ENCODE results near the gene CLIC3. TPM values are rescaled to one million over a fixed set of nuclear protein-coding genes. Genes with fewer than 3 reads are reported as not detected.
"Not testable (repeated sequence)": the region's sequence is repeated elsewhere in the genome, so short reads cannot be mapped to it uniquely, and the experiment has no call there.

CLIC3 gene, protein sequence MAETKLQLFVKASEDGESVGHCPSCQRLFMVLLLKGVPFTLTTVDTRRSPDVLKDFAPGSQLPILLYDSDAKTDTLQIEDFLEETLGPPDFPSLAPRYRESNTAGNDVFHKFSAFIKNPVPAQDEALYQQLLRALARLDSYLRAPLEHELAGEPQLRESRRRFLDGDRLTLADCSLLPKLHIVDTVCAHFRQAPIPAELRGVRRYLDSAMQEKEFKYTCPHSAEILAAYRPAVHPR
- polyA plus RNA-seq (ENCODE audit: insufficient read length in 10 of 10) = 1 to 10 TPM in 2 of 10 donors, under 1 TPM in 6, not detected in 2; 0.28 to 4.7 (median 0.54) TPM
- long read RNA-seq, donor 1, partial matches to known transcripts = 0 of 1 reads
- long read RNA-seq, donor 1, other reads (novel, unspliced or antisense) = 0 of 1 reads
- long read RNA-seq, donor 2 = 0 reads
- long read RNA-seq, donor 3 = 0 reads
- long read RNA-seq, donor 4, partial matches to known transcripts = 0 of 2 reads
- long read RNA-seq, donor 4, other reads (novel, unspliced or antisense) = 0 of 2 reads
- long read RNA-seq, donor 5 = 0 reads
- long read RNA-seq, donor 6 = 0 reads
- long read RNA-seq, donor 7 = 0 reads
- long read RNA-seq, donor 8, partial matches to known transcripts = 0 of 2 reads
- long read RNA-seq, donor 8, other reads (novel, unspliced or antisense) = 0 of 2 reads
- long read RNA-seq, donor 9 = 0 reads

DNA sequence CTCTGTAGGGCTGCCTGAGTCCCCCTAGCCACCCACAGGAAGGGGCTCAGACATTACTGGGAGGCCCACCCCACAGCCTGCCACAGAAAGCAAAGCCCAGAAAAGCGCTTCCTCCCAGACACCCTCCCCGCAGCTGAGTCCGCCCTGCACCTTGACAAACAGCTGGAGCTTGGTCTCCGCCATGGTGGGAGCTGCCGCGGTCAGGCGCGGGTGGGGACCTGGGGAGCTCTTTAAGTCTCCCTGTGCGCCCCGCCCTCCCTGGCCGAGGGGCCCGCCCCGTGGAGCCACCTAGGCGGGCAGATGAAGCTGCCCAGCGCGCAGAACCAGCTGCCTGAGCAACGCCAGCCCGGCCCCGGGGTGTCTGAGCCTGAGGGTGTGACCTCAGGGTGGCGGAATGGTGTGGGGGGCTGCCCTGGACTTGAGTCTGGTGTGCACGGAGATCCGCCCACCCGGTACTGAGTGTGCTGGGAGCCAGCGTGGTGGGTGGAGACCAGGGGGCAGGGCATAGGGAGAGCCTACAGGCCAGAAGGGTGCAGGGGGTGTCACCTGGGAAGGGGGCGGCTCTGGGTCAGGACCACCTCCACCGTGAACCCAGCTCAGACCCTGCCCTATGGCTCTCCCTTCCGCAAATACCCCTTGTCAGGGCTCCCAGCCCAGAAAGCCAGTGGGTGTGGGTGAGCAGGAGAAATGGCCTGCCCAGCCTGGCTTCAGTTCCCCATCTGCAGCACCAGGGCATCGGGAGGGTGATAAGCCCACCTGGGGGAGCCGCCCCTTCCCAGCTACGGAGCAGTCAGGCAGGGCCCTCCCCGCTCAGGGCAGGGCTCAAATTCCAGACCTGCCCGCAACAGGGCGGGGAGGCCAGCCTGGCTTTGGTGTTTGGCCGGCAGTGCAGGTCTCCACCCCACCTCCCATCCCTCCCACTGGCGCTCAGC is at the start of gene CLIC3:
Gene CLIC3, minus strand, starts transcription at position 208 of the 932 bp plus-strand sequence. Its CDS starts 25 bp downstream, at position 183.
- DNase-seq = peak in 1 of 3 donors; percentile 58

DNA sequence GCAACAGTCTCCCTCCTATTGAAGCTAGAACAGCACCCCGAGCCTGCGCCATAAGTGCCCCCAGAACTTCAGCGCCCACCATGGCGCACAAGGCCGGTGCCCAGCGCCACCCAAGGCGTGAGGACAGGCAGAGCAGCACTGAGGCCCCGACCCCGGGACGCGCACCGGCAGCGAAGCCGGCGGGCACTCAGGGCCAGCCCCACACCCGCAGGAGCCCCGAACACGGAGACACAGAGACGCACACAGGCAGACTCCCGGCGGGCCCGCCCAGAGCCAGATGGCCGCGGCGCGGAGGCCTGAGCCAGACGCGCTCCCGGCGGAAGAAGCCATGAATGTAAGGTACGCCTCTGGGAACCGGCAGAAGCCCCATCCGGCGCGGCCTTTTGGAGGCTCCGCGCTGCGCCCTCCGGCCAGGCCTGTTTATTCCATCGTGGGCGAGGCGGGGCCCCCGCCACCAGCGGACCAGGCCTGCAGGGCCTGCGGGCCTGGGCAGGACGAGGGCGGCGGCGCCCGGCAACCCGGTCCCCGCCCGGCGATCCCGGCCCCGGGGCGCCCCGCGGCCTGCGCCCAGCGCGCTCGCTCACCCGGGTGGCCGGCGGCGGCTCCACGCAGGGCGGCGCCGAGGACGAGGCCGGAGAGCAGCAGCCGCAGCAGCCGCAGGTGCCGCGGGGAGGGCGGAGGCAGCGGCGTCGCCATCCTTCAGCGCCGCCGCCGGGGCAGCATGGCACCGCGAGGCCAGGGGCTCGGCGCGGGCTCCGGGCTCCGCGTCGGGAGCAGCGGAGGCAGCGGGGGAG is 49.1 kb upstream of the CLIC3 start:
- DNase-seq = peak in 1 of 3 donors; percentile 74

DNA sequence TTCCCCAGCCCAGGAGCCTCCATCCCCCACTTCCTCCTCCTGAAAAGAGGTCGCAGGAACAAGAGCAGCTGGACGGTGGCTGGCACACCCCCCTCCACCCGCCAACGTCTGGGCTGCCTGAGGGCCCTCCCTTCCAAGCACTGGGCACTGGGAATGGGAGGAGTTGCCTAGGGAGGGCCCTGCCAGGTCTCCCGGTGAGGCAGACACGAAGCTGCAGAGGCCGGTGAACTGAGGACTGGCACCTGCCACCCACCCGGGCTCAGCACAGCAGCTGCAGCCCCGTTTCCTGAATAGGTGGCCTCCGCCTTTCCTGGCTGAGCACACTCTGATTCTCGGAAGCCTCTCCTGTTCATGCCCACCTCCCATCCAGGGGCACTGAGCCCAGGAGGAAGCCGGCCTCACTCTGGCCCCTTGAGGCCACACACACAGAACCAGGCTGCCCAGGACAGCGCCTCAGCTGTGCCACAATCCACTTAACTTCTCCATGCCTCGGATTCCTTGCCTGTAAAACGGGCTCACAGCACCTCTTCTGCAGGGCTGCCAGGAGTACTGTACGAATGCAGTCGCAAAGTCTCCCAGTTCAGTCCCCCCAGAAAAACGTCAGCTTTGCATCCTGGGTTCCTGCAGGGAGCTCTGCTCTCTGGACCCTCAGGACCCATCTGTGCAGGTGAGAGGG is 48.3 kb upstream of the CLIC3 start:
- no peak for DNase-seq

DNA sequence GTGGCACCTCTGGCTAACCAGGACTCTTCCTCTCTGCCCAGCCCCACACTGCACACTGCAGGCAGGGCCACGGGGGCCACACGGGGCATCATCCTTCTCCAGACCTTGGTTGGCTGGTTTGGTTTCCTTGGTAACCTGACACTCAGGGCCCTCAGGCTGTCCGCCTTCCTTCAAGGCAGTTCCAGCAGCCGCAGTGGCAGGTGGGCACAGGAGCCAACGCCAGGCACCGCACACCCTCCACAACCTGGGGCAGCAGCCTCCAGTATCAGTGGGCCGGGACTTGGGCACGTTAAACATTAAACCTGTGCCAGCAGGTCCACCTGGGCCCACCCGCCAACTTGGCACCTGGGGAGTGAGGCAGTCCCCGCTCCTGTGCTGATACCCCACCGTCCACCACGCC is 47.7 kb upstream of the CLIC3 start:
- DNase-seq = no peak

DNA sequence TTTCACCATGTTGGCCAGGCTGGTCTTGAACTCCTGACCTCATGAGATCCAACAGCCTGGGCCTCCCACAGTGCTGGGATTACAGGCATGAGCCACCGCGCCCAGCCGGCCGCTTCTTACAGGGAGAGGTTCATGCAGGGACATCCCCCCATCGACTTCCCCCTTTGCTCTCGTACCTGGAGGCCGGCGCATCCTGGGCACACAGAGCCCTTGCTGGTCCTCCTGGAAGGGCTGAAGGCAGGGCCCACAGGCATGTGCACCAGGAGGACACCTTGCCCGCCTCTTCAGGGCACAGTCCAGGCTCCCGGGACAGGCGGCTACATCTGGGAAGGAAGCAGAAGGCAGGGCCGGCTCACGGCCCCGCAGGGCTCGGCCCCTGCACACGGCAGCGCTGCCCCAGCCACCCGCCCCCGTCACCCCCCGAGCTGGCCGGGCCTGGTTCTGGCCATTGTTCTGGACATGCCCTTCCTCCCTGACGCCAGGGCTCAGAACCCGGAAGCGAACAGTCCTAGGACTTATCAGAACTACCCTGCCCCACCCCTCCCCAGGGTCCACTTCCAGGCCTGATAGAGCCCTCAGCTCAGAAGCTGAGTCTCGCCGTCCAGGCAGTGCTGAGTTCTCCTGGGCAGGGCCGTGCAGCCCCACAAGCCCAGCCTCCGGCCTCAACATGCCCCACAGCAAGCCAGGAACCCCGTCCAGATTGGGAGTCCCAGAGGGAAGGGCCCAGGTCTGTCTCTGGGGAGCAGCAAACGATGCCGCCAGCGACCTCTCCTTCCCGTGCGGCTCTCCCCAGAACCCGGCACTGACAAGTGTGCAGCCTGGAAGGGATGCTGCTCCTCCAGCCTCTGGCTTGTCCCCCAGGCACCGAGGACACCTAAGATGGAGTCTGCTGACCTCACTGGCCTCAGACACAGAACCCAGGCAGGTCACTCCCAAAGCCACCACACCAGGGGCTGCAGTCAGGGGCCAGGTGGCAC is 46.7 kb upstream of the CLIC3 start:
- DNase-seq = no peak

DNA sequence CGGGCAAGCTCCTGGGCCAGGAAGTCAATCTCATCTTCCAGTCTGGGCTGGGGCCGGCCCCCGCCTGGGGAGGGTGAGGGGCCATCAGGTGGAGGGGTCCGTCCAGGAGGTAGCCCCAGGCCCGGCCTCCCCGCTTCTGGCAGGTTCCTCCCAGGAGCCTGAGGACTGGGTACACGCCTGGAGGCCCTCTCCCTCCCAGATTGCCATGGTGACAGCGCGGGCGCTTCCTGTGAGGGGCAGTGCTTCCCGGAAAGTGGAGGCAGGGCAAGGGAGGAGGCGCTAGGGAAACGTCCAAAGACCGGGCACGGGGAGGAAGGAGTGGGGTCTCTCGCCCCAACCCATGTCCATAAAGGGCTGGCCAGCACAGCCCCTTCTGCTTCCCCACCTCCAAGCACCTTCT is 44.8 kb upstream of the CLIC3 start:
- no peak for DNase-seq

DNA sequence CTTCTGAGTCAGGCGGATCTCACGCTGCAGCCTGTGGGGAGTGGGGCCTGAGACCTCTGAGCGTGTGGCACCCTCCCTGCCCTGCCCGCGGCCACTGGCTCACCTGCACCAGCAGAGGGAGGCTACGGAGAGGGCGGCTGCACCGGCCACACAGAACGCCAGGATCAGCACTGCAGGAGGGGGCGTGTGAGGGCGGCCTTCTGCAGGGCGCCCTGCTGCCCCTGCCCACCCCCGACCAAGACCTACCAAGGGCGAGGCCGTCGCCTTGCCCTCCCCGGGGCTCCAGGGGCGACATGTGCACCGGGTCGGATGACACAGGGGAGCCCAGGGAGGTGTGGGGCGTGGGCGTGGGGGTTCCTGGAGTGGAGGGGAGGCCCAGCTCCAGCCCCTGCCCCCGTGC is 44.2 kb upstream of the CLIC3 start:
- DNase-seq = no peak

DNA sequence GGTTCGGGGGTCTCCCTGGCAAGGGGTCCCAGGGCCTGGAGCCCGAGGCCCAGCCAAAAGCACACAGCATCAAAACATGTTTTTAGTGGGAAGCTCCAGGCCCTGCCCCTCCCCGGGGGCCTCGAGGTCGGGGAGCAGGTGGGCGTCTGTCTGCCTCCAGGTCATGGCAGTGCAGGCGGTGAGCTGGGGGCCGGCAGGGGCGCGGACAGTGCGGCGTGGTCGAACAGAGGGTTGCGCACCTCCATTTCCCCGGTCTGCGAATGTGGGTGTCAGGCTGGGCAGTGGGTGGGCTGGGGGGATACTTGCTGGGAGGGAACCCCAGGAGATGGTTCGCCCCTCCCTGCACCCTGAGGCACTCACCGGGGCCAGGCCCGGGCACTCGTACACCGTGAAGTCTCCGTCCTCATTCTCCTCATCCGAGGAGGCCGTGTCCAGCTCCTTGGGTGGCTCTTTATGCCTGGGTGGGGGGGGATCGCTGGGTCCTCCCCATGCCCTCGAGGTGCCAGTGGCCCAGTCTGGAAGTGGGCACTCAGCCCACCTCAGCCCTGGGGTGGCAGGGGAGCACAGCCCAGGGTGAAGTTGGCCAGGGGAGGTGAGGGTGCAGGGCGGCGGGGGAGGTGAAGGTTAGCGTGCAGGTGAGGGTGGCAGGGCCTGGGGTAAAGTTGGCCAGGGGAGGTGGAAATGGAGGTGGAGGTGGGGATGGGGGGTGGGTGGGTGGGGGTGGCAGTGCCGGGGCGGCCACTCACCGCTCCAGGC is 43.4 kb upstream of the CLIC3 start:
- no peak for DNase-seq

DNA sequence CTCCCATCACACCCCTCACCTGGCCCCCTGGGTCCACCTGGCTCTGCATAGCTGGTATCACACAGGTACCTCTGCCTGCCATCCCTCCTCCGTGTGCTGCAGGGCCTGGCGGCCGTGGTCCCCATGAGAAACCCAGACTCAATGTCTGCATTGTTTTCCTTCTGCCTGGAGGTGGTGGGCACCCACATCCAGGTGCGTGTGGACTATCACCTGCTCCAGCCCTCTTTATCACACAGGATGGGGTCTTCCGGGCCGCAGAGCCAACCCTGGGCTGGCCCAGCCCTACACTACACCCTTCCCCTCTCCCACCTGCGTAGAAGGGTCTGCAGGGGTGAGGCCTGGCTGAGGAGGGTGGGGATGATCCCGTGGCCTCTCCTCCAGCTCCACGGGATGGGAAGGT is 42.5 kb upstream of the CLIC3 start:
- no peak for DNase-seq

DNA sequence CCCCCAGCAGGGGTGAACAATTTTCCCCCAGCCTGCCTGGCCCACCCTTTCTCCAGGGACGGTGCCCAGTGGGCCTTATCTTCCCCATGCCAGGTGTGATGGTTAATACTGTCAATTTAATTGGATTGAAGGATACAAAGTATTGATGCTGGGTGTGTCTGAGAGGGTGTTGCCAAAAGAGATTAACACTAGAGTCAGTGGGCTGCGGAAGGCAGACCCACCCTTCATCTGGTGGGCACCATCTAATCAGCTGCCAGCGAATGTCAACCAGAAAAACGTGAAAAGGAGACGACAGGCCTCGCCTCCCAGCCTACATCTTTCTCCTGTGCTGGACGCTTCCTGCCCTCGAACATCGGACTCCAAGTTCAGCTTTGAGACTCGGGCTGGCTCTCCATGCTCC is 41.1 kb upstream of the CLIC3 start:
- no peak for DNase-seq

DNA sequence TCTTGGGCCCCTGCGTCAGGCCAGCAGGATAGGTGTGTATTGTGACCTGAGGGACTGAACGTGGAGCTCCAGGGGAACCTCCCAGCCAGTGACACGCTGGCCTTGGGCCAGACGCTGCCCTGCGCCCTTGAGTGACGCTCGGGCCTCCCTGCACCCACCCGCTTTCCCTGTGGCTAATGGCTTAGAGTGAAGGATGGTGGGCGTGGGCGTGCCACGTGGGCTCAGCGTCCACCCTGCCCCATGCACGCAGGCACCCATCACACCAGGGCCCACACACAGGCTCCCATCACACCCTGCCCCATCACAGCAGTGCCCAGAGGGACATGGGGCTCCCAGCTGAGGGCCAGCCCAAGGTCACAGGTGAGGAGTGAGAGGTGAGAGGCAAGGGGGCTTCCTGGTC is 40.7 kb upstream of the CLIC3 start:
- no peak for DNase-seq

DNA sequence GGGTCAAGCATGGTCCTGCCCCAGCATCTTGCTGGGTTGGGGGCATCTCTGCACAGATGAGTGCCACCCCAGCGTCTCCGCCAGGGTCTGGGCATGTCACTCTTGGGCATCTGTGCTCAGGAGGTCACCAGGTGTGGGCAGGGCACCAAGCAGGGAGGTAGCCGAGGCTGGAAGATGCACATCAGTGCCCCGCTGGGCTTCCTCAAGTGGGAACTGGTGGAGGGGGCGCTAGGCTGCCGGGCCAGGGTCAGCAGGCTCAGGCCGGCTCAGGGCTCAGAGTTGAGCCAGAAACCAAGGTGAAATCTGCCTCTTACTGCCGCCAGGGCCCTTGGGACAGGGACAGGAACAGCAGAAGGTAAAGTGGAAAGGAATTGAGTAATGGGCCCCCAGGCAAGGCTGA is 39.6 kb upstream of the CLIC3 start:
- DNase-seq = no peak

DNA sequence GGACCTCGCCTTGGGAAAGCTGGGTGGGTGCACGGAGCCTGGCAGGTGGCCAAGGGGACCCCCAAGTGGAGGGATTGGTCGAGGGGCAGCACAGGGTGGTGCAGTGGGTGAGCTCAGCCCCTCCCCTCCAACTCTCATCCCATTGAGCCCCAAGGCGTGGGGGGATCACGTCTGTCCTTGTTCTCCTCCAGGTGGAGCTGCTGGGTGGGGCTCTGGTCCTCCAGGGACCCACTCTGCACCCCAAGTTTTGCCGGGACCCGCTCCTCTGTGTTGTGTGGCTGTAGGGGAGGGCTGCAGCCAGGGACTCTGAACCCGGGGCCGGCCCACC is 39.1 kb upstream of the CLIC3 start:
- no peak for DNase-seq

DNA sequence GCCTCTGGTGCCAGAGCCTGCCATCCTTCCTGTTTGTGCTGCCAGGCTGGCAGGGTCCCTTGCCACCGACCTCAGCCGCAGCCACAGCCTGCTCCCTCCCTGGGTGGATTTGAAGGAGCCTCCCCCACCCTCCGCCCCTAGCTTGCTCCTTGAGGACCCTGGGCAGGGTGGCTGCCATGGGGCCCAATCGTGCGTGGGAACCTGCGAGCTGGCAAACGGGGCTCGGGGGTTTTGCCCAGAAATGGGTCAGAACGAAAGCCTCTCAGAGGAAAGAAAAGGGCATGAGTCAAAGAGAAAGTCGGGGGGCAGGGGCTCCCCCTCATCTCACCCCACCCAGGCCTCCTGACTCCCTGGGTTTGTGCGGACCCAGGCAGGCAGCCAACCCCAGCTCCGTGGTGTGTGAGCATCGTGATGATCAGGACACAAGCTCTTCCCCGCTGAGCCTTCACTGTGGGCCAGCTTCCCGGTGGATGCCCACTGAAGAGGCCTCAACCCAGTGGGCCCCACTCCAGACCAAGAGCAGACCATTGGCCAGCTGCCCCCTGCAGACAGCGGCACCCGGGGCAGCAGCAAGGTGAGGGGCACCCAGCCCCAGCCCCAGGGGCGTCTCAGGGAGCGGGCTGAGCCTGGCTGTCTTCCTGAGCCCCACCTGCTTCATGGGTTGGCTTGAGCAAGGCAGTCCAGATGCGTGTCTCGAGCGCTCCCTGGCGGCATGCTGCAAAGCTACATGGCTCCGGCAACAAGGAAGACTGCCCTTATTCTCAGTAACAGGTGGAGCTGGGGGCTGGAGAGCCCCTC is 38.5 kb upstream of the CLIC3 start:
- peak; percentile 69 to 93 (median 88) for DNase-seq

DNA sequence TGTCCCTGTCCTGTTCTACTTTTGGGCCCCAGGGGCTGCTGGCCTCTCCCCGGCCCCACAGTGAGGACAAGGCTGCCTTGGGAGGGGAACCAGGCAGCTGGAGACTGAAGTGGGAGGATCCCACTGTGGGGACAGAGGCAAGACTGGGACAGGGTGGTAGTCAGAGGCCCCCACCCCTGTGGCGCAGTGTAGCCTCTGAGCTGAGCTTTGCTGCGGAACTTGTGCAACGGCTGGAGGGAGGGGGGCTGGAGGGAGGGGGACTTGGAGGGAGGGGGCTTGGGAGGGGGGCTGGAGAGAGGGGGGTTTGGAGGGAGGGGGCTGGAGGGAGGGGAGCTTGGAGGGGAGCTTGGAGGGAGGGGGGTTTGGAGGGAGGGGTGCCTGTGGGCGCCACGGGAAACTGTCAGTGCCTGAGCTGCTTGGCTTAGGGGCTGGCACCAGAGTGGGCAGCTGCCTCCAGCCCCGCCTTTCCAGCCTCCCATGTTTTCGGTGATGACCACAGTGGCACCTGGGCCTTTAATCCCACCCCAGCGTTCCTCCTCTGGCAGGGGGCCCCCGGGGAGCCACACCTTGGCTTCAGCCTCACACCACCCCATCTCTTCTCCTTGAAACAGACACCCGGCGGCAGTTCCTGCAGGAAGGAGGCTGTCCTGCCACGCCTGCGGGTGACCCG is 37.8 kb upstream of the CLIC3 start:
- no peak for DNase-seq

DNA sequence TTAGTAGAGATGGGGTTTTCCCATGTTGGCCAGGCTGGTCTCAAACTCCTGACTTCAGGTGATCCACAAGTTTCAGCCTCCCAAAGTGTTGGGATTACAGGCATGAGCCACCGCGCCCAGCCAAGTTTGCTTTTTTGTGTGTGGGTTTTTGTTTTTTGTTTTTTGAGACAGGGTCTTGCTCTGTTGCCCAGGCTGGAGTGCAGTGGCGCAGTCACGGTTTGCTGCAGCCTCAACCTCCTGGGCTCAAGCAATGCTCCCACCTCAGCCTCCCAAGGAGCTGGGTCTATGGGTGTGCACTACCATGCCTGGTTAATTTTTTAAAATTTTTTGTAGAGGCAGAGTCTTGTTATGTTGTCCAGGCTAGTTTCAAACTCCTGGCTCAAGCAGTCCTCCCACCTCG is 37.1 kb upstream of the CLIC3 start:
- DNase-seq = not testable (repeated sequence)

DNA sequence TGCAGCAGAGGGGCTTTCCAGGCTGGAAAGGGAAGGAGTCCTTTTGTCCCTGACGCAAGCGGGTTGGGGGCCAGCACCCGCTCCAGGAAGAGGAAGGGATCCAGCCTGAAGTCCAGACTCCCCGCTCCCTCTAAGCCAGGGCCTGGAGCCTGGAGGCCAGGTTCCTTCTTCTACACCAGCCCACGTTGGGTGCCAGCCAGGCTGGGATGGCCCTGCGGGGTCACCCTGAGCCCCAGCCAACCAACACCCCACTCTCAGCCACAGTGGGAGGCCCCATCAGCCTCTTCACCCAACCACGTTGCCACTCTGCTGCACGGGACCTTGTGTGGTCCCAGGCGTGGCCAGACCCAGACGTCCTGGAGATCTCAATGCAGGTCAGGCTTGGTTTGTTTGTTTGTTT is 36.5 kb upstream of the CLIC3 start:
- DNase-seq = no peak

Data from muscle of back (tissue), 13 donors.